Breast epithelium (tissue), 4 donors: ENCODE measurements around the gene SLC27A5. TPM values are rescaled to one million over a fixed set of nuclear protein-coding genes. Genes with fewer than 3 reads are reported as not detected.
A peak's percentile ranks its signal among the peaks of the same experiment; 100 is the strongest.

Source experiments
- DNase-seq, 2 donors: peaks; one replicate each; pipeline ENCODE4 v3.0.0-alpha.2; 2019; ENCODE audit warnings: low spot score in 2 of 2
- H3K27ac ChIP-seq, 2 donors: fragments of 200-600 bp; sonication (generic) in 1 of 2; one replicate each; pipeline ENCODE4 v1.5.1; 2016 to 2019; ENCODE audit warnings: mild to moderate bottlenecking in 1 of 2
- H3K27me3 ChIP-seq, 2 donors: fragments of 200-600 bp; sonication (generic) in 1 of 2; one replicate each; pipeline versions ENCODE4 v1.5.1 to v1.6.0; 2017 to 2019; ENCODE audit warnings: control low read depth in 1 of 2, mild to moderate bottlenecking in 1 of 2
- H3K36me3 ChIP-seq: fragments of 200-600 bp; one replicate; pipeline ENCODE4 v1.5.1; 2019
- H3K4me1 ChIP-seq, 2 donors: fragments of 200-600 bp; sonication (generic); one replicate each; pipeline ENCODE4 v1.5.1; 2016 to 2019; ENCODE audit warnings: control low read depth in 1 of 2
- H3K4me3 ChIP-seq, 3 donors: fragments of 200-600 bp; sonication (generic); 1 replicate in 2 of 3; 2 replicates in 1 of 3; pipeline ENCODE4 v1.5.1; 2016 to 2019; ENCODE audit warnings: mild to moderate bottlenecking in 3 of 3, moderate library complexity in 2 of 3
- H3K9me3 ChIP-seq, 2 donors: fragments of 200-600 bp; sonication (generic) in 1 of 2; one replicate each; pipeline ENCODE4 v1.5.1; 2016 to 2019; ENCODE audit warnings: control low read depth in 1 of 2
- CTCF ChIP-seq, 3 donors: fragments of 450-650 bp; IDR thresholded peaks; one replicate each; pipeline ENCODE4 v1.5.1; 2016 to 2017; ENCODE audit warnings: antibody characterized with exemption in 3 of 3, mild to moderate bottlenecking in 3 of 3, moderate library complexity in 3 of 3
- POLR2A ChIP-seq: fragments of 450-650 bp; IDR thresholded peaks from one replicate; pipeline ENCODE4 v1.6.1; 2016; ENCODE audit warnings: antibody characterized with exemption, mild to moderate bottlenecking, moderate library complexity
- POLR2AphosphoS5 ChIP-seq, 3 donors: sonication (generic); formaldehyde crosslinking; IDR thresholded peaks; one replicate each; pipeline ENCODE4 v1.6.1; 2017; ENCODE audit warnings: antibody characterized with exemption in 3 of 3
- intact Hi-C: fragments of 100-400 bp; cut with DNase I; formaldehyde crosslinking; loops from one replicate; pipeline ENCODE4 v1.15.1; 2023; ENCODE audit warnings: low total_unique reads
- total RNA-seq, 3 donors: library from RNA; depleted of rRNA; stranded (reverse); fragments of >200 nt; gene quantifications; one replicate each; pipeline ENCODE4 v1.1.0, GENCODE V29; 2016

The SLC27A5 gene
- total RNA-seq, result 10 to 100 TPM in 2 of 3 donors, 1 to 10 TPM in 1; 4.7 to 18.0 (median 10.7) TPM

- TF ChIP-seq CTCF (IDR thresholded peaks at IDR 0.05) (no peak), POLR2A (no peak), POLR2AphosphoS5 (IDR thresholded peaks at IDR 0.05) (no peak)
- Histone ChIP-seq H3K36me3 (no peaks in the 10 kb centered on the region), H3K9me3 (no peaks in the 10 kb centered on the region), H3K27me3 (no peaks in the 10 kb centered on the region), H3K4me1 (peaks cover 0 to 5% of the 10 kb centered on the region in 2 donors), H3K27ac (peak within 1 kb of the TSS in 1 of 2 donors; percentile 85), H3K4me3 (no peak within 1 kb of the TSS)
- no peak for DNase-seq
- intact Hi-C loops, result no loop called here
Observed at GRCh38 chr19:58511353-58512208, at the start of gene SLC27A5. SLC27A5 (minus strand) TSS chr19:58511992; CDS start chr19:58511955, 37 bp downstream.

- H3K27ac ChIP-seq, result no peak overlapping the region
- no peak overlapping the region for H3K4me3 ChIP-seq
- no peaks in the 10 kb centered on the region for H3K9me3 ChIP-seq
- H3K36me3 ChIP-seq, result no peaks in the 10 kb centered on the region
- intact Hi-C loops, result no loop called here
- H3K4me1 ChIP-seq, result peaks cover 20 to 29% of the 10 kb centered on the region in 2 donors
- no peaks in the 10 kb centered on the region for H3K27me3 ChIP-seq
- TF ChIP-seq POLR2A (no peak), CTCF (IDR thresholded peaks at IDR 0.05) (no peak), POLR2AphosphoS5 (IDR thresholded peaks at IDR 0.05) (no peak)
- DNase-seq, result no peak
Observed at GRCh38 chr19:58560921-58561320, 49.1 kb upstream of the SLC27A5 start.

- Histone ChIP-seq H3K36me3 (no peaks in the 10 kb centered on the region), H3K4me3 (peak overlapping the region in 2 of 3 donors; percentile 88 to 90), H3K9me3 (no peaks in the 10 kb centered on the region), H3K27me3 (no peaks in the 10 kb centered on the region), H3K27ac (peak overlapping the region; percentile 99 to 100), H3K4me1 (peaks cover 20 to 29% of the 10 kb centered on the region in 2 donors)
- DNase-seq, result no peak
- TF ChIP-seq CTCF (IDR thresholded peaks at IDR 0.05) (no peak), POLR2A (no peak), POLR2AphosphoS5 (IDR thresholded peaks at IDR 0.05) (no peak)
- intact Hi-C loops, result no loop called here
Observed at GRCh38 chr19:58560007-58560887, 48.5 kb upstream of the SLC27A5 start.

- intact Hi-C loops, result no loop called here
- Histone ChIP-seq H3K36me3 (no peaks in the 10 kb centered on the region), H3K27ac (peak overlapping the region; percentile 99 to 100), H3K27me3 (no peaks in the 10 kb centered on the region), H3K9me3 (no peaks in the 10 kb centered on the region), H3K4me3 (peak overlapping the region; percentile 83 to 90 (median 88)), H3K4me1 (peaks cover 20 to 29% of the 10 kb centered on the region in 2 donors)
- peak; percentile 82 for TF ChIP-seq POLR2A
- no peak for TF ChIP-seq CTCF (IDR thresholded peaks at IDR 0.05)
- TF ChIP-seq POLR2AphosphoS5 (IDR thresholded peaks at IDR 0.05), result peak; percentile 83 to 92 (median 86)
- DNase-seq, result peak; percentile 87 to 92
Observed at GRCh38 chr19:58559275-58560006, 47.6 kb upstream of the SLC27A5 start.
